HCT116 (cell line): Measurements from ENCODE around the gene FLCN. TPM values are rescaled to one million over a fixed set of nuclear protein-coding genes. Genes with fewer than 3 reads are reported as not detected.

Experiments
- ATAC-seq: fragments of 200-7000 bp; cut with Tn5 transposase; 2 replicates; pipeline ENCODE4 v1.9.1; 2020; ENCODE audit warnings: mild to moderate bottlenecking, moderate library complexity
- BruUV-seq: library from RNA; stranded (reverse); fragments of 400-500 nt; replicated peaks from 2 replicates; lab custom pipeline; 2021; lab: Mats Ljungman, UMichigan
- CTCF ChIA-PET: fragments of 300-600 bp; sonication (Branson Sonifier 250); formaldehyde crosslinking; loops from one replicate; lab custom pipeline; 2021; ENCODE audit warnings: antibody characterized with exemption; lab: Charles Lee
- POLR2A ChIA-PET: fragments of 300-600, 350-600 bp; sonication (Branson Sonifier 250); formaldehyde crosslinking; loops from one replicate; lab custom pipeline; 2021; ENCODE audit warnings: antibody characterized with exemption; lab: Charles Lee
- RAD21 ChIA-PET, 2 experiments: fragments of 300-600 bp; sonication (Branson Sonifier 250); formaldehyde crosslinking; loops; one replicate each; lab custom pipeline; 2023; ENCODE audit warnings: low total read pairs in 2 of 2; ENCODE audit not compliant: uncharacterized antibody in 2 of 2, unreplicated experiment in 2 of 2, low non-redundant PET in 1 of 2; lab: Charles Lee
- DNase-seq: peaks from one replicate; pipeline ENCODE4 v3.0.0-alpha.2; 2010; ENCODE audit warnings: low read depth, low spot score
- H2AFZ ChIP-seq: fragments of 200-600 bp; shearing (Covaris generic), sonication (generic); 2 replicates; pipeline ENCODE4 v1.6.1; 2017; ENCODE audit warnings: low read depth, mixed run types, mixed read lengths, antibody characterized with exemption, low read length; ENCODE audit not compliant: poor library complexity, severe bottlenecking
- H3K27ac ChIP-seq: 2 replicates; pipeline ENCODE4 v1.5.1; 2012; ENCODE audit warnings: low read depth, low read length
- H3K27me3 ChIP-seq: fragments of 200-600 bp; sonication (generic); 2 replicates; pipeline ENCODE4 v1.6.1; 2016; ENCODE audit warnings: mixed run types, low read length, mixed read lengths; ENCODE audit not compliant: insufficient read depth
- H3K36me3 ChIP-seq, 2 experiments: fragments of 200-500 bp in 1 of 2; fragments of 200-600 bp in 1 of 2; sonication (Bioruptor generic) in 1 of 2; sonication (generic) in 1 of 2; 2 replicates each; pipeline versions ENCODE4 v1.5.1 to v1.6.1; 2014 to 2016; ENCODE audit warnings: low read length in 2 of 2, inconsistent platforms in 1 of 2, mixed read lengths in 1 of 2, mixed run types in 1 of 2; ENCODE audit not compliant: insufficient read depth in 2 of 2, control insufficient read depth in 1 of 2
- H3K4me1 ChIP-seq, 2 experiments: fragments of 200-600 bp in 1 of 2; sonication (generic) in 1 of 2; 2 replicates each; pipeline versions ENCODE4 v1.5.1 to v1.6.1; 2012 to 2017; ENCODE audit warnings: low read length in 2 of 2, inconsistent platforms in 1 of 2, mild to moderate bottlenecking in 1 of 2, mixed read lengths in 1 of 2, mixed run types in 1 of 2, moderate library complexity in 1 of 2; ENCODE audit not compliant: insufficient read depth in 2 of 2, control insufficient read depth in 1 of 2
- H3K4me2 ChIP-seq: fragments of 200-600 bp; sonication (generic); 2 replicates; pipeline ENCODE4 v1.6.1; 2017; ENCODE audit warnings: mixed run types, low read length, mixed read lengths
- H3K4me3 ChIP-seq, 2 experiments: fragments of 200-600 bp in 1 of 2; sonication (generic) in 1 of 2; replicated peaks in 1 of 2; 2 replicates each; pipeline ENCODE4 v1.5.1; 2011 to 2016; ENCODE audit warnings: low read length in 2 of 2, control low read depth in 1 of 2, low read depth in 1 of 2, mild to moderate bottlenecking in 1 of 2, mixed read lengths in 1 of 2, mixed run types in 1 of 2
- H3K79me2 ChIP-seq: fragments of 200-600 bp; sonication (generic); 2 replicates; pipeline ENCODE4 v1.6.1; 2017; ENCODE audit warnings: mild to moderate bottlenecking, mixed run types, low read length, moderate library complexity, mixed read lengths; ENCODE audit not compliant: insufficient read depth
- H3K9ac ChIP-seq: fragments of 200-600 bp; sonication (generic); 2 replicates; pipeline ENCODE4 v1.6.1; 2016; ENCODE audit warnings: low read length, mixed read lengths
- H3K9me2 ChIP-seq: fragments of 200-600 bp; sonication (generic), shearing (Covaris generic); 2 replicates; pipeline ENCODE4 v1.6.1; 2017; ENCODE audit warnings: mixed run types, mild to moderate bottlenecking, moderate library complexity; ENCODE audit not compliant: insufficient read depth
- H3K9me3 ChIP-seq, 2 experiments: fragments of 200-500 bp in 1 of 2; fragments of 200-600 bp in 1 of 2; sonication (Bioruptor generic) in 1 of 2; sonication (generic) in 1 of 2; 2 replicates each; pipeline ENCODE4 v1.6.1; 2014 to 2017; ENCODE audit warnings: low read length in 2 of 2, mixed read lengths in 2 of 2, inconsistent platforms in 1 of 2, low read depth in 1 of 2, mild to moderate bottlenecking in 1 of 2, mixed run types in 1 of 2, moderate library complexity in 1 of 2; ENCODE audit not compliant: control insufficient read depth in 1 of 2, insufficient read depth in 1 of 2
- H4K20me1 ChIP-seq: fragments of 200-600 bp; sonication (generic), shearing (Covaris generic); 2 replicates; pipeline ENCODE4 v1.6.1; 2017; ENCODE audit warnings: mixed run types, mild to moderate bottlenecking, moderate library complexity; ENCODE audit not compliant: insufficient read depth
- ATF3 ChIP-seq: IDR thresholded peaks from 2 replicates; pipeline ENCODE4 v1.6.1; 2012
- CEBPB ChIP-seq: IDR thresholded peaks from 2 replicates; pipeline ENCODE4 v1.6.1; 2012; ENCODE audit warnings: low read depth
- CTCF ChIP-seq, 3 experiments: fragments of 200-600 bp in 1 of 3; sonication (generic) in 1 of 3; IDR thresholded peaks in 2 of 3; conservative IDR thresholded peaks in 1 of 3; 2 replicates each; pipeline ENCODE4 v1.5.1; 2012 to 2017; ENCODE audit warnings: low read depth in 2 of 3, low read length in 2 of 3, antibody characterized with exemption in 1 of 3, borderline replicate concordance in 1 of 3, control low read depth in 1 of 3, mild to moderate bottlenecking in 1 of 3, mixed read lengths in 1 of 3, mixed run types in 1 of 3, moderate library complexity in 1 of 3; ENCODE audit not compliant: insufficient read depth in 1 of 3
- EGR1 ChIP-seq: IDR thresholded peaks from 2 replicates; pipeline ENCODE4 v1.6.1; 2012; ENCODE audit warnings: low read depth
- ELF1 ChIP-seq: IDR thresholded peaks from 2 replicates; pipeline ENCODE4 v1.6.1; 2012; ENCODE audit warnings: low read depth, borderline replicate concordance
- EZH2 ChIP-seq: fragments of 200-600 bp; sonication (generic); IDR thresholded peaks from 2 replicates; pipeline ENCODE4 v1.6.1; 2017; ENCODE audit warnings: antibody characterized with exemption, mixed run types
- FOSL1 ChIP-seq: IDR thresholded peaks from 2 replicates; pipeline ENCODE4 v1.6.1; 2012; ENCODE audit warnings: low read depth
- JUND ChIP-seq: IDR thresholded peaks from 2 replicates; pipeline ENCODE4 v1.6.1; 2012
- MAX ChIP-seq: IDR thresholded peaks from 2 replicates; pipeline ENCODE4 v1.6.1; 2012
- POLR2A ChIP-seq: IDR thresholded peaks from 2 replicates; pipeline ENCODE4 v1.7.0; 2011; ENCODE audit warnings: borderline replicate concordance; ENCODE audit not compliant: insufficient read depth, insufficient read length; ENCODE audit errors: extremely low read depth
- POLR2AphosphoS5 ChIP-seq: IDR thresholded peaks from 2 replicates; pipeline ENCODE4 v1.6.1; 2011; ENCODE audit warnings: mild to moderate bottlenecking, low read depth, low read length, moderate library complexity
- RAD21 ChIP-seq: IDR thresholded peaks from 2 replicates; pipeline ENCODE4 v1.6.1; 2012; ENCODE audit warnings: low read depth, mild to moderate bottlenecking
- SP1 ChIP-seq: IDR thresholded peaks from 2 replicates; pipeline ENCODE4 v1.6.1; 2012; ENCODE audit warnings: low read depth
- TCF7L2 ChIP-seq: IDR thresholded peaks from 2 replicates; pipeline ENCODE4 v1.7.0; 2011; ENCODE audit warnings: borderline replicate concordance, inconsistent platforms; ENCODE audit not compliant: insufficient read depth, insufficient read length; ENCODE audit errors: extremely low read depth
- ZBTB33 ChIP-seq: IDR thresholded peaks from 2 replicates; pipeline ENCODE4 v1.6.1; 2011; ENCODE audit warnings: mild to moderate bottlenecking, low read length, moderate library complexity; ENCODE audit not compliant: insufficient replicate concordance; ENCODE audit errors: extremely low read depth
- ZFX ChIP-seq: fragments of 450-650 bp; IDR thresholded peaks from 2 replicates; pipeline ENCODE4 v1.6.1; 2017
- ZNF274 ChIP-seq: fragments of 200-500 bp; sonication (Bioruptor generic); IDR thresholded peaks from 2 replicates; pipeline ENCODE4 v1.6.1; 2014; ENCODE audit warnings: mild to moderate bottlenecking, low read depth, low read length, inconsistent platforms
- intact Hi-C: fragments of 100-400 bp; cut with micrococcal nuclease; formaldehyde crosslinking; loops from 2 replicates; pipeline ENCODE4 v1.10.0; 2022
- total RNA-seq: library from RNA; stranded (reverse); gene quantifications from one replicate; pipeline ENCODE4 v1.2.1, GENCODE V29; 2021; ENCODE audit not compliant: unreplicated experiment

Gene FLCN
- total RNA-seq, 1 experiment from 2014 or later = 23.7 TPM

GRCh38 chr17:17180741-17181525 lies 56.0 kb downstream of the FLCN start (continued):
- TF ChIP-seq MAX (no peak), ZNF274 (no peak), JUND (no peak), POLR2A (no peak)

- Histone ChIP-seq H2AFZ (no peak overlapping the region), H3K4me2 (no peak overlapping the region), H3K4me3 (no peak overlapping the region), H3K9me3 (no peaks in the 10 kb centered on the region), H3K9ac (no peak overlapping the region), H3K27ac (no peak overlapping the region), H3K36me3 (peaks cover 39 to 51% of the 10 kb centered on the region in 2 experiments), H3K79me2 (no peaks in the 10 kb centered on the region), H3K4me1 (no peaks in the 10 kb centered on the region), H4K20me1 (no peaks in the 10 kb centered on the region), H3K27me3 (no peaks in the 10 kb centered on the region), H3K9me2 (no peaks in the 10 kb centered on the region)
- POLR2A ChIA-PET = no interaction called here
- no peak for DNase-seq
- no TSS peak for BruUV-seq
- RAD21 ChIA-PET = no interaction called here
- CTCF ChIA-PET = no interaction called here
- ATAC-seq = no peak
- intact Hi-C loops = no loop called here
- TF ChIP-seq FOSL1 (no peak), CTCF (IDR thresholded peaks at IDR 0.05 in 2 of 3, conservative IDR thresholded peaks at IDR 0.05 in 1 of 3; ENCODE audit: borderline replicate concordance in 1 of 3, insufficient read depth in 1 of 3, low read depth in 2 of 3, low read length in 2 of 3) (no peak), POLR2AphosphoS5 (no peak), ATF3 (no peak), EGR1 (no peak), ZFX (no peak), SP1 (no peak), MAX (no peak), TCF7L2 (no peak), CEBPB (no peak), RAD21 (no peak), ZBTB33 (no peak), ELF1 (no peak), POLR2A (no peak), EZH2 (no peak)
Measured at GRCh38 chr17:17180141-17180603, 56.8 kb downstream of the FLCN start.
